GM18502 (cell line): ENCODE measurements around the gene SLC6A2.
"Not testable (repeated sequence)": the region's sequence is repeated elsewhere in the genome, so short reads cannot be mapped to it uniquely, and the experiment has no call there.

Experiments used
- ATAC-seq: cut with Tn5 transposase; IDR thresholded peaks from one replicate; pipeline ENCODE4 v1.9.1; 2021; ENCODE audit warnings: mild to moderate bottlenecking; ENCODE audit not compliant: unreplicated experiment, poor library complexity

SLC6A2 gene

GRCh38 chr16:55753145-55753631 lies 97.4 kb downstream of the SLC6A2 start:
- ATAC-seq = not testable (repeated sequence)
